ENCODE measurements around the gene DOLPP1.

DOLPP1 gene

GRCh38 chr9:129068110-129068509 is 12.8 kb upstream of the DOLPP1 start:
- DNase-seq: no peak

- DNase-seq: no peak
These were observed 11.7 kb upstream of the DOLPP1 start for GRCh38 chr9:129068990-129069861.

- DNase-seq: no peak
These were observed 10.9 kb upstream of the DOLPP1 start for GRCh38 chr9:129069862-129070641.

- DNase-seq: no peak
These were observed 10.0 kb upstream of the DOLPP1 start for GRCh38 chr9:129070696-129071525.

- no peak for DNase-seq
These were observed 9.3 kb upstream of the DOLPP1 start for GRCh38 chr9:129071526-129072126.

- DNase-seq: no peak
These were observed 8.7 kb upstream of the DOLPP1 start for GRCh38 chr9:129072171-129072570.

GRCh38 chr9:129073404-129073803 is 7.5 kb upstream of the DOLPP1 start:
- no peak for DNase-seq

GRCh38 chr9:129074106-129074505 is 6.8 kb upstream of the DOLPP1 start:
- no peak for DNase-seq

- DNase-seq: no peak
These were observed 4.8 kb upstream of the DOLPP1 start for GRCh38 chr9:129075996-129076639.

- DNase-seq: no peak
These were observed 4.3 kb upstream of the DOLPP1 start for GRCh38 chr9:129076640-129077037.

GRCh38 chr9:129077236-129077635 is 3.7 kb upstream of the DOLPP1 start:
- DNase-seq: no peak

GRCh38 chr9:129078691-129079503 is 2.0 kb upstream of the DOLPP1 start:
- DNase-seq: no peak

- no peak for DNase-seq
These were observed 1.1 kb upstream of the DOLPP1 start for GRCh38 chr9:129079829-129080228.

- DNase-seq: no peak
These were observed 662 bp upstream of the DOLPP1 start for GRCh38 chr9:129080298-129080600.

GRCh38 chr9:129081388-129081904 is 535 bp downstream of the DOLPP1 start:
- no peak for DNase-seq

- no peak for DNase-seq
These were observed 3.2 kb downstream of the DOLPP1 start for GRCh38 chr9:129084087-129084486.

- no peak for DNase-seq
These were observed 8.3 kb downstream of the DOLPP1 start for GRCh38 chr9:129089246-129089645.

- no peak for DNase-seq
These were observed 12.9 kb downstream of the DOLPP1 start for GRCh38 chr9:129093602-129094386.

- no peak for DNase-seq
These were observed 13.7 kb downstream of the DOLPP1 start for GRCh38 chr9:129094387-129095169.

Data from fibroblast of skin of right quadriceps (primary cell).